COLO668 (cell line): Measurements from ENCODE around the gene UBE2V1.
A peak's percentile ranks its signal among the peaks of the same experiment; 100 is the strongest.

ENCODE experiments used
- DNase-seq: peaks from one replicate; lab custom pipeline; 2025; ENCODE audit not compliant: unreplicated experiment; lab: John Stamatoyannopoulos, UW

The UBE2V1 gene

DNA sequence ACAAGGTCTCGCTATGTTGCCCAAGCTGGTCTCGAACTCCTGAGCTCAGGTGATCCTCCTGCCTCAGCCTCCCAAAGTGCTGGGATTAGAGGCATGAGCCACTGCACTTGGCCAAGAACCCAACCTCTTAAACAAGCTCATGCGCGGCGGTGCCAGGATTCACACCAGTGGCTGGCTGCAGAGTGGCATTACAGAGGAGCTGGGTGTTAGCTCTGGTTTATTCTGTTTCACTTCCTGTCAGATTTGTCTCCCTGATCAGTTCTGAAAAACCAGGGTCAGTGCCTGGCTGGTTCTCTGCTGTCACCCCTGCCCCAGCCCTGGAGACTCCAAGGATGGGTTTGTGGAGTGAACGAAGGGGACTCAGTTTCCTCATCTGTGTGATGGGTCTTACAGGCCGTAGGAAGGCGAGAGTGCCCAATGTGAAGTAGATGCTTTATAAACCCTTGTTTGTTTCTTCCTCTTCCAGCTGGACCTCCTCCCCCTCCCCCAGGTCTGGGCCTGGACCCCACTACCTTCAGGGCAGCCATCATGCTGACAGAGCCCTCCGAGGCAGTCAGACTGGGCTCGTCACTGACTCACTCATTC is 63.4 kb downstream of the UBE2V1 start:
- DNase-seq, result no peak

DNA sequence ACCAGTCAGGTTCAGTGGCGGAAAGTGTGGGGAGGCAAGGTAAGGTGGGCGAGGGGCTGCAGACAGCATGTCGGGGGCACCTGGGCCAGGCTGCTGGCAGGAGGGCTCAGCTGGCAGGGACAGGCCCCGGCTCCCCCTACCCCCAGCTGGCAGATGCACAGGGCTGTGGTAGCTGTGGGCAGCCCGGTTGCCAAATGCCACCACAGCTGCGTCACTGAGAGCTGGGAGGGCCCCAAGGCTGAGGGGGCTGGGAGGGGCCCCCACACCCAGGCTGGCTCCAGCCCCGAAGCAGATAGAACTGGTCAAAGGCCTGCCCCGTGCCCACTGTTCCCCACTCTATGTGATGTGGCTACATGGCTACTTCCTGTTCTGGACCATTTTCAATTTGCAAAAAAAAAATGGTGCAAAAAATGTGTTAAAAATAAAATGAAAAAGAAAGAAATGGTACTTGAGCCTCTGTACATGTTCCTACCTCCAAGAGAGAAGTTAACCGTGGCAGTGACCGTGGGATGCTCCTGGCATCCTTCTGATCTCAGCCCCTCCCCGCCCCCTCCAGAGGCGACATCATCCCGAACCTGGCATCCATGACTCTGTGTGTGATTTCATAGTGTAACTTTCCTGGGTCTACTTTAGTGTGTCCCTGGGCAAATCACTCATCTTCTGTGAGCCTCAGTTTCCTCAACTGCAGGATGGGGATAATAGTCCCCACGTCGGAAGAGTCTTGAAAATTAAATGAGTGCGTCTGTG is 64.4 kb downstream of the UBE2V1 start:
- no peak for DNase-seq

DNA sequence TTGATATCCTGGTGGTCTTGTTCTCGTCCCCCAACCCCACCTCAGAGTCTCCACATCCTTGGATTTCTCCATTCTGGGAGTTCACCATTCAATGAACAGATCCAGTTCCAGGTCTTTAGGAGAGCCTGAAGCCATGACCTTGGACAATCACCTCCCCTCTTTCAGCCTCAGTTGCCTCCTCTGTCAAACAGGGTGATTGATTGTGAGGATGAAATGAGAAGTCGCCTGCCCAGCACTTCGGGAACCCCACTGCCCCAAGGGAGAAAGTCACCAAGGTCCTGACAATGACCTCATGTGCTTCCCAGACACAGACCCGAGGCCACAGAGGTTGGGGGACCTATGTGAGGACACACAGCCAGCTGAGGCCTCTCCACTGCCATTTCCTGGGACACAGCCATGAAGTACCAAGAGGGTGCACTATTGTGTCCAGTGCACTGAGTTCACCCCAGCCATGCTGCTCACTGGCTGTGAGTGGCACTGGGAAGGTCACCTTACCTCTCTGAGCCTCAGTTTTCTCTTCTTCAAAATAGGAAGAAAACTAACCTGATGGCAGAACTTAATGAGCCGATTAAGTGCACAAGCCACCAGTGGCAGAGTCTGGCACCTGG is 68.5 kb downstream of the UBE2V1 start:
- no peak for DNase-seq

DNA sequence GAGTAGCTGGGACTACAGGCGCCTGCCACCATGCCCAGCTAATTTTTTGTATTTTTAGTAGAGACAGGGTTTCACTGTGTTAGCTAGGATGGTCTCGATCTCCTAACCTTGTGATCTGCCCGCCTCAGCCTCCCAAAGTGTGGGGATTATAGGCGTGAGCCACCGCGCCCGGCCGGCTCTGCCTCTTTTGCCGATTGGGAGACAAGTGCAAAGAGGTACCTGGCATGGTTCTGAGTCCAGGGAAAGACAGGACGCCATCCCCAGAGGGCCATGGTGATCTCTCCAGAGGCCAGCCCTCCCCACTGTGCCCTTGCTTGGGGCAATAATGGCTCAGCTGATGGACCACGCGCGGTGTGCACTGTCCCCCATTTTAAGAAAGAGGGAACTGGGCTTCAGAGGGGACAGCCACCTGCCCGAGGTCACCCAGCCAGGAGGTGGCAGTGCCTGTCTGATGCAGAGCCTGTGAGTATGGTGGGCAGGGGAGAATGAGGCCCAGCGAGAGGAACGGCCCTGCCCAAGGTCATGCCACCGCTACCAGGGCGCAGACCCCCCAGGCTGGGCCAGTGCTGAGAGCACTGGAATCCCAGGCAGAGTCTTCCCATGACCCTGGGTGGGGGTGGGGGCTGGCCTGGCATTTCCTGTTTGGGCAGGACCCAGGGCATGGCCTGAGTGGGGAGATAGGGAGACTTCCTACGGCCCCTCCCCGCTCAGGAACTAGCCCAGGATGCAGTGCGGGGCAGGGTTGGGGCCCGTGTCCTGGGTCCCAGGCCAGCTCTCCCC is 69.2 kb downstream of the UBE2V1 start:
- DNase-seq, result no peak

DNA sequence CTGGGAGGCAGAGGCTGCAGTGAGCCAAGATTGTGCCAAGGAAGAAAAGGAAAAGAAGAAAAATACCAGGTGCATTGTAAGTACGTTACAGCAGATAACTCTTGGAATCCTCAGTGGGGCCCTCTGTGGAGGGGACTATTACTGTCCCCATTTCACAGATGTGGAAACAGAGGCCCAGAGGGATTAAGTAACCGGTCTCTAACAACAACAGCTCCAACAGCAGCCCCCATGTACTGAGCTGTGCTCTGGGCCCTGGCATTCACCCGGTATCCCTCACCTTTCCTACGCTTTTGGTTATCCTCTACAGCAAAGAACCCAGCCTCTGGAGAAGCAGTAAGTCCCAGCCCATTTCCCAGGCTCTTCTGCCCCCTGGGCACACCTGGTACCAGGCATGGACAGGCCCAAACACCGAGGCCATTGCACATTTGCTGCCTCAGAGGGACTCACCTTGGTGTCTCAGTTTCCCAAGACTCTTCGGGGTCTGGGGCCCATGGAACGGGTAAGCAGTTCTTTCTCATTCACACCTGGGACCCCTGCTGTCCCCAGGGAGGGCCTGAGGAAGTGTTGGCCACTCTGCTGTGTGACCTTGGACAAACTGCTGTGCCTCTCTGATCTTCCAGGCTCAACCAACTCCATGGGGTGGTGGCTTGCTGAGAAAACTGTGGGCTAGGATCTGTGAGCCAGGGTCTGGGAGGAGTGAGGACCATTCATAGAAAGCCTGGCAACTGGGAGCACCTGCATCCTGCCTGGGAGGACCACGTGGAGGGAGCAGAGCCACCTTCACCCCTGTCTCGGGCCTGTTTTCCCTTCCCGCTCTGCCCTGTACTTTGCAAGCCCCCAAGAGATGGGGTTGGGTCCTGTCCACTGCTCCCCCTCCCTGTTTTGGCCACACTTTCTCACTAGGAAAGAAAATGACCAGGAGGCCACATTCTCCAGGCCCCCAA is 70.3 kb downstream of the UBE2V1 start:
- no peak for DNase-seq

DNA sequence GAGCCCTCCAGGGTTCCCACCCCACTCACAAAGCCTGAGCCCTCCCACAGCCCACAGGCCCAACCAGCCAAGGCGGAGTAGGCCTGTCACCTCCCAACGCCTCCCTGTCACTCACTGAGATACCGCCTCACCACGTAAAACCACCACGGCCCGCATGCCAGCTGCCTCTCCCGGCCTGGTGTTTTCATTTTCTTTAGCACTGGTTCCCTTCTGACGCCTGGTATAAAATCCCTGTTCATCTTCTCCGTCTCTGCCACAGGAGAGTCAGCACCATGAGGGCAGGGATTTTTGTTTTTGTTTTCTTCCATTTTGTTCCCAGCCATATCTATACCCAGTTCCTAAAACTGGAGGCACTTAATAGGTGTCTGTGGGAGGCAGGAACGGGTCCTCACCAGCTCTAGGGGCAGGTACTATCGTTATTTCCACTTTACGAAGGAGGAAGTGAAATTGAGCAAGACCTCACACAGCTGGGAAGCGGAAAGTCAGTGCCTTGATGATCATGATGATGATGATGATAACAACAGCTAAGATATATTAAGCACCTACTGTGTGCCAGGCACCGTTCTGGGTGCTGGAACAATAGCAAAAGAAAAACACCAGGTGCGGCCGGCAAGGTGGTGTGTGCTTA is 71.6 kb downstream of the UBE2V1 start:
- peak; percentile 17 for DNase-seq

DNA sequence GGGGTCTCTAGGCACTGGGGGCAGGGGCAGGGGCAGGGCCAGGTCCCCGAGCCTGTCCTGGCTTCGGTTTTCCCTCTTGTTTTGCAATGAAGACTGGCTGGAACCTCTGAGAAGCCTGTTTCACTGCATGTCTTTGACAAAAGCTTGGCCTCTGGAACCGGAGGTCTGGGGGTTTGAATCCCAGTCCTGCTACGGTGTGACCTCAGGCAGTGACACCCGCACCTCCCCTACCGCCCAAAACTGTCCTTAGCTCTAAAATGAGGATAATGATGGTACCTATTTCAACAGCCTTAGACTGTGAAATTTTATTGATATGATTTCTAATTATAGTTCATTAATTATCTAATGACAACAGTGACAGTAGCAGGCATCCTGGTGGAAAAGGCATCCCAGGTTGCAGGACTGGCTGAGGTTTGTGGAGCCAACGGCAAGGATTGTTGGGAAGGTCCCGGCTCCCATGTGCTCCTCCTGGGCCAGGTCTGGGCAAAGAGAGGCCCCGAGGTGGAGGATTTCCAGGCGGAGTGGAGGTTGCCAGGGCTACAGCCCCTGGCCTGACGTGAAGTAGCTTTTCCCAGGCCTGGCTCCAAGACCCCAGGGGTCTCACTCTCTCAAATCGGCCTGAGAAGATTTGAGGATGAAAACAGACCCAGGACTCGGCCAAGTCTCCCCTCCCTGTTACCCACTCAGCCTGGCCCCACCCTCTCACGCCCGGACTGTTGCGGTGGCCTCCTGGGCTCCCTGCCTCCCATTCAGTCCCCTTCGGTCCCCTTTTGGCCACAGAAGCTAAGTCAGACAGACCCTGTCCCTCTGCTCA is 72.3 kb downstream of the UBE2V1 start:
- DNase-seq, result no peak

DNA sequence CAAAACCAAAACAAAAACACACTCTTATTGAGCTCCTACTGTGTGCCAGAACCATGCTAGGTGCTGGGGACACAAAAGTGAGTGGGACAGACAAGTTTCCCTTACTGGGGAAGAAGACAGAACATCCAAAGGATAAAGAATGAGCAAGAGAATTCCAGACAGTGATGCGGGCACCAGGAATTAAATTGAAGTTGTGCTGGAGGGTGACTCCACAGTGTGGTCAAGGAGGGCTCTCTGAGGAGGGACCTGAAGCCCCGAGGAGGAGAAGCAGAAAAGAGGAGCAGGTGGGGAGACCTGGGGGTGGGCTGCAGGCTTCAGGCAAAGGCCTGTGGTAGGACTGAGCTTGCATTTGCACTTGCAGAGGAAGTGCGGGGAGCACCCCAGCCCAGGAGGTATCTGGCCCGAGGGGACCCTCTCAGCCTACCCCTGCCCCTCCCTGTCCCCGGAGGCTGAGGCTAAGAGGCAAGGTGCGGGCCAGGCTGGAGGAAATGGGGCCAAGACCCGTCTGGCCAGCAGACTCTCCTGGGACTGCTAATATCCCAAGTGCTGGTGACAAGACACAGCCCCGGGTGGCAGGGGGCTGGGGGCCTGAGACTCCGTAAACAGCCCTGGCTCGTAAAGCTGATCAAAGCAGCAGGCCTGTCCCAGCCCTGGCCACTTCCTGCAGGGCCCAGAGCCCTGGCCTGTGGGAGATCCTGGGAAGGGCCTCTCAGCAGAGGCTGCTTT is 73.1 kb downstream of the UBE2V1 start:
- peak; percentile 20 for DNase-seq

DNA sequence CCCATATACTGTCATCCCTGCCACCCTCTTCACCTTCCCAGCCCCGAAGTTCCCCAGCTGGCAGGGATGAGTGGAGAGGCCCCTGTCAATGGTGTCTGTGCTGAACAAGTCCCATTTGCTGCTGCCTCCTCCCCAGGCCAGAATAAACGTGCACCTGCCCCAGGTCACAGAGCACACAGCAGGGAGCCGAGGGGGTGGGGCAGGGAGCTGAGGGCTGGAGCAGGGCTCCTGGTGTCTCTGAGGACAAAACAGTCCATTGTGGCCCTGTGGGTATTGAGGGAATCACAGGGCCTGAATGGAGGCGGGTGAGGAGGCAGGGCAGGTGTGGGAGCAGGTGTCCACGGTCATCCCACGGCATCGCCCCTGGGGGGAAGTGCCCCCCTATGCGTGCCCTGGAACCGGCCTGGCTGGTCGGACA is 74.4 kb downstream of the UBE2V1 start:
- peak; percentile 98 for DNase-seq

DNA sequence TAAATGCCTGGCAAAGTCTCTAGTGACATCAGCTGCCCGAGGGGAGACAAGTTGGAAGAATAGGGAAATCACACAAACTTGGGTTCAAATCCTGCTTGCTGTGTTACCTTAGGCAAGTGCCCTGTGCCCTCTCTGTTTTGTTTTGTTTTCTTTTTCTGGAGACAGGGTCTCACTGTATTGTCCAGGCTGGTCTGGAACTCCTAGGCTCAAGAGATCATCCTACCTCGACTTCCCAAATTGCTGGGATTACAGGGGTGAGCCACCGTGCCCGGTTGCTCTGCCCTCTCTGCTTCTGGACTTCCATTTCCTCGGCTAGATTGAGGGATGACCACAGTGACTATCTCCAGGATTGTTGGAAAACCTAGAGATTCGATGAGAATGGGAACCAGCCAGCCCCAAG is 74.8 kb downstream of the UBE2V1 start:
- DNase-seq, result no peak

DNA sequence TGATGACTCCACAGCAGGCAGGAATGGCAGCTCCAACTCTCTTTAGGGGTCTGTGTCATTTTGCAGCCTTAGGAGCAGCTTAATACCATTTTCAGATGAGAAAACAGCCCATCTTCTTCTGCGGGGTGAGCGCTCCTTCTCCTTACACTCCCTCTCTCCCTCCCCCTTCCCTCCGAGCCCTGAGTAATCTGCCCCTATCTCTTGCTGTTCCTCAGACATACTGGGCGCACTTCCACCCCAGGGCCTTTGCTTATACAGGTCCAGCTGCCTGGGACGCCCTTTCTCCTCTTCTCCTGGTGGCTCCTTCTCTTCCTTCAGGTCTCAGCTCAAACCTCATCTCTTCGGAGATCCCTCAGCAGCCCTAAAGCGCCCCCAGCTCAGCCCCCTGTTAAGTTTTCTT is 75.4 kb downstream of the UBE2V1 start:
- no peak for DNase-seq

DNA sequence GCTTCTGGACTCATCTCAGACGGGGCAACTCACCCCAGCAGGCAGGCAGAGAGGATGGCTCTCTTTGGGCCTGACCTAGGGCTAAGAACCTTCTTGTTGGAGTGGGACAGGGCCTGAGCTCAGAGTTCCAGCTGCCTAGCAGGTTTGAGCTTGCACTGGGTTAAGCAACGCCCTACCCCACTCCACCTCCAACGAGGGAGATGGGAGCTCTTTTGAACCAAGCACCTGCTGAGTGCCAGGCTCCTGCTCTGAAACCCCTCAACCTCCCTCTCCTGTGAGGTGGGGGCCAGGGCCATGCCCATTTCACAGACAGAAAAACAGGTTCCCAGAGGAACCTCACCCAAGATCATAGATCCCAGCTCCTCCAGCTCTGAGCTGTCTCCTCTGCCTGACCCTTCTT is 75.8 kb downstream of the UBE2V1 start:
- peak; percentile 35 for DNase-seq

DNA sequence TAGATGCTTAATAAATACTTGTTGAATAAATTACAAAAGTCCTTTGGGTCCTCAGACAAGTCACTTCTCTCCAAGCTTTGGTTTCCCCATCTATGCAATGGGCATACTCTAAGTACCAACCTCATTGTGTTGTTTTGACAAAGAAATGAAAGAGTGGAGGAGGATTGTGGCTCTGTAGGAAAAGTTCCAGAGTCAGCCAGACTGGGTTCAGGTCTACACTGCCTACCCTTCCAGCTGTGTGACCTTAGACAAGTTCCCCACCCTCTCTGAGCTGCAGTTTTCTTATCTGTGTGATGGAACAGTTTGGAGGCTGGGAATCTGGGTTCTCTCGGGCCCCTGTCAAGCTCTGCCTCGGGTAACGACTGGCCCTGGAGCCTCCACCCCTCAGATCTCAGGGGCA is 76.2 kb downstream of the UBE2V1 start:
- DNase-seq, result no peak

DNA sequence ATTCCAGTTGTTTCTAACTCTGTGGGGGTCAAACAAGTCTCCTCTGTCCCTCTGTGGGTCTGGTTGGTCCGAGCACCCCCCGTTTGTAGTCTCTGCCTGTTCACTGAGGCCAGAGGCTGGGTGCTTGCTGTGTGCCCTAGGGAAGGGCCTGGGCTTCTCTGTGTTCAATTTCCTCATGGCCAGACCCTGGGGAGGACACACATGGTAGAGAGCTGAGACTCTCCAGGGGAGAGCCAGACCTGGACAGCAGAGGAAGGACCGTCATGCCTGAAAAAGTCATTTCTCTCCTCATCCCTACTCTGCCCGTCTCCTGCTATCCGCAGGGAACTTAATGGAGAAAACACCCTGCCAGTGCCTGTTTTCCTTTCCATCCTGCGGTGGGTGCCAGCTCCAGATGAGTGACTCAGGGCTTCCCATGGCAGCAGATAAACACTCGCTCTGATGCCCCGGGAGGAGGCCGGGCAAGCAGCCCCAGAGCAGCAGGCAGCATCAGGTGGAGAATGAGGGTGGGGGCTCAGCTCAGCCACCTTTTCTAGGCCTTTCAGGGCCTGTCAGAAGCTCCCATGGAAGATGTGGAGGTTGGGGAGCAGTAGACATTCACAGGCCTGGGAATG is 78.3 kb downstream of the UBE2V1 start:
- no peak for DNase-seq

DNA sequence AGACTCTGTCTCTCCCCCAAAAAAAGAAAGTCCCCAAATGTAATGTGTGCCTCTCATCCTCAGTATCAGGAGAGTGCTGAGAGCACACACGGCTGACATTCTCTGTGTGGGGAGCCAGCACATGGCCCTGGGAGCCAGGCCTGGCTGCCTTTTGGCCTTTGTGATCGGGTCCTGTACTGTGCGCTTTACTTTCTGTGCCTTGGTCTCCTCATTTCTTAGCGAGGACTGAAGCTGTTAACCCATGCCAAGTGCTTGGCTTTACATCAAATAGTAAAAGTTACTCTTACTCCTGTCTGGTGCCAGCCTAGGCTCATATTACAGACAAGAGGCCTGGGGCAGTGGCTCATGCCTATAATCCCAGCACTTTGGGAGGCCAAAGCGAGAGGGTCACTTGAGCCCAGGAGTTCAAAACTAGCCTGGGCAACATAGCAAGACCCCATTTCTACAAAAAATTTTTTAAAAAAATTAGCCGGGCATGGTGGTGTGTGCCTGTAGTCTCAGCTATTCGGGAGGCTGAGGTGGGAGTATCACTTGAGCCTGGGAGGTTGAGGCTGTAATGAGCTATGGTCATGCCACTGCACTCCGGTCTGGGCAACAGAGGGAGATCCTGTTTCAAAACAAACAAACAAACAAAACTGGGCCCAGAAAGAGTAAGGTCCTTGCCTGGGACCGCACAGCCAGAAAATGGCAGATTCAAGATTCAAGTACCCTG is 79.8 kb downstream of the UBE2V1 start:
- no peak for DNase-seq
